Measurements from ENCODE around the gene UBQLNL. TPM values are rescaled to one million over a fixed set of nuclear protein-coding genes. Genes with fewer than 3 reads are reported as not detected.

UBQLNL gene
- total RNA-seq, 1 donor from 2014 or later = 0.72 TPM

DNA sequence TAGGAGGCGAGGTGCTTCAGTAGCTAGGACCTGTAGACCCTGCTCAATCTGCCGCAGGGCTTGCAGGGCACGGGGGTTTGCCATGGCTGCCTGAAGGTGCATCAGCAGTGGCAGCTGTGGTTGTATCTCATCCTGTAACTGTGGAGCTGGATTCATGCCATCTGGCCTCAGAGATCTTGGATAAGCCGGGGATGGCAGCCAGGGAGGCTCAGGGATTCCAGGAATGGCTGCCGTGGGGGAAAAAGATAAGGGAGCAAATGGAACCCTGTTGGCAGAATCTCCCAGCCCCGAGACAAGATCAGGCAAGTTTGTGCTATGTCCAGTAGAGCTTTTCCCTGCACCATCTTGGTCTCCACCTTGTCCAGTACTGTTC is 8.6 kb downstream of the UBQLNL start:
- Histone ChIP-seq H3K9me3 (no peaks in the 10 kb centered on the region), H3K27ac (no peak overlapping the region), H3K36me3 (no peaks in the 10 kb centered on the region), H3K4me3 (no peak overlapping the region), H3K27me3 (no peaks in the 10 kb centered on the region), H3K4me1 (no peaks in the 10 kb centered on the region)
- ATAC-seq = no peak
- no peak for TF ChIP-seq CTCF (IDR thresholded peaks at IDR 0.05)
- intact Hi-C loops (cut with DNase I) = no loop called here
- no peak for DNase-seq

DNA sequence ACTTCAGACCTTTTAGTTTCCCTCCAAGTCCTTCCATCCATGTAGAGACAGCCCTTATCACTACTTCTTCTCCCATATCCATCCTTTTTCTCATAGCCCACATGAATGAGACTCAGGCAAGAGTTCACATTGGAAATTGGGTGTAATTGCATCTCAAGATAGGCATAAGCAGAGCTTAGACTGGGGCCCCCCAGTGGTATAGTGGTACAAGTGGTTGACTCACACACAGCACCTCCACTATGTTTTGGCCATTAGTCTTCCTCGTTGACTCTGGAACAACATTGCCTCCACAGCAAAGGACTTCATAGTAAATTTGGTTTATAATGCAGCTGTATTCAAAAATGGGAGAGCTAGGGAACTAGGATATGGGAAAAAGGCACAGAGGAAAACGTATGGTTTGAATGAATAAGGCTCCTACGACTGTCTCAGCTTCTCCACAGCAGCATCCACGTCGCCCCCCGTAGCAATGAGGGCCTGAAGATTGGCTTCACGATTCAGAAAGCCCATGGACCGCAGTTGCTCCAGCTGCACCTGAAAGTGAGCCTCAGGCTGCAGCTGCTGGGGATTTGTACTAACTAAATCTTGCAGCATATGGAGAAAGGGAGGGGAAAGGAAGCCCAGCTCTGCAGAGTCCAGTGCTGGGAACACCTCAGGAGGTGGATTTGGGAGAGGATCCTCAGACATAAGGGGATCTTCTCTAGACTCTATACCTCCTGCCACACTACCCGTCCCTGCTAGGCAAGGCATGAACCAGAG is 9.1 kb downstream of the UBQLNL start:
- ATAC-seq = no peak
- H3K4me1 ChIP-seq = no peaks in the 10 kb centered on the region
- no peak for DNase-seq
- H3K4me3 ChIP-seq = no peak overlapping the region
- no peaks in the 10 kb centered on the region for H3K36me3 ChIP-seq
- H3K9me3 ChIP-seq = no peaks in the 10 kb centered on the region
- no peak for TF ChIP-seq CTCF (IDR thresholded peaks at IDR 0.05)
- H3K27ac ChIP-seq = no peak overlapping the region
- H3K27me3 ChIP-seq = no peaks in the 10 kb centered on the region
- intact Hi-C loops (cut with DNase I) = no loop called here

GRCh38 chr11:5505363-5506048 is 11.0 kb downstream of the UBQLNL start:
- ATAC-seq (no peak), DNase-seq (no peak)
- Histone ChIP-seq H3K27ac (no peak overlapping the region), H3K36me3 (no peaks in the 10 kb centered on the region), H3K4me1 (no peaks in the 10 kb centered on the region), H3K4me3 (no peak overlapping the region), H3K9me3 (no peaks in the 10 kb centered on the region), H3K27me3 (no peaks in the 10 kb centered on the region)
- intact Hi-C loops (cut with DNase I) = no loop called here
- TF ChIP-seq CTCF (IDR thresholded peaks at IDR 0.05) = no peak

DNA sequence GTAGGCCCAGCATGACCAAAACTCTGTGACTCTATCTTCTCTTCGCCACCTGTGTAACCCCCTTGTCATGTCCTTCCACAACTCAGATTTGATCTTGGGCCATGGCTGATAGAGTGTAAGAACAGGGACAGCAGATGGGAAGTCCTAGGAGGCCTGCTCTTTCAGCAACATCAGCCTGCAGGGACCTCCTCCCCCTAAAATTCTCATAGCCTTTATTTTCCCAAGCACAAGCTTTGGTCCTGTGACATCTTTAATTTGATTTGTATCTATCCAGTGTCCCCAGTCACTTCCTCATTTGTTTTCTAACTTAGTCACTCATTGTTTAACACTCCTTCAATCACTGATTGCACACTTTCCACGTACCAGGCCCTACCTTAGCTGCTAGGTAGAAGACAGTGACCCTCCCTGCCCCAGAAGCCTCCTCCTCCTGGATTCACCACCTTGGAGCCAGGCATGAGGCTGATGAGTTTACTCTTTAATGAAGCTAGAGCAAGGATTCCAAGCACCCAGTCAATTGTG is 12.0 kb downstream of the UBQLNL start:
- Histone ChIP-seq H3K9me3 (no peaks in the 10 kb centered on the region), H3K4me3 (no peak overlapping the region), H3K4me1 (no peaks in the 10 kb centered on the region), H3K27ac (no peak overlapping the region), H3K27me3 (no peaks in the 10 kb centered on the region), H3K36me3 (no peaks in the 10 kb centered on the region)
- intact Hi-C loops (cut with DNase I) = no loop called here
- TF ChIP-seq CTCF (IDR thresholded peaks at IDR 0.05) = no peak
- ATAC-seq = no peak
- DNase-seq = no peak

DNA sequence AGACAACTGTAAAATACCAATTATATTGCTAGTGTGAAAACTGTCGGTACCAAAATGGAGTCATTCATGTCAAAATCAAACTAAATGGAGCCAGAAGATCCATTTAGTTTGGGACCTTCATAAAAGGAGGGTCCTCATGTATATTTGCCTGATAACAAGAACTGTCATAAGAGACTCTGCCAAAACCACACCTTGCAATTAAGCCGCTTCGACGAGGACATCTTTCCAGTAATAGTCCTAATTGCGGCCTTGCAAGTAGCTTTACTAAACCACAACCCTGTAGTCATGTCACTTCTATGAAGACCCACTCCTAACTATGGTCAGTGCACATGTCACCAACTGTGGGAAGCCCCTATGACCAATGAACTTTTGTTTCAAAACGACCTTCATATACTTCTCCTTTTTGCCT is 16.1 kb downstream of the UBQLNL start:
- Histone ChIP-seq H3K36me3 (no peaks in the 10 kb centered on the region), H3K4me1 (no peaks in the 10 kb centered on the region), H3K9me3 (no peaks in the 10 kb centered on the region), H3K27ac (no peak overlapping the region), H3K27me3 (no peaks in the 10 kb centered on the region), H3K4me3 (no peak overlapping the region)
- DNase-seq = no peak
- no peak for TF ChIP-seq CTCF (IDR thresholded peaks at IDR 0.05)
- ATAC-seq = no peak
- intact Hi-C loops (cut with DNase I) = no loop called here

Data from upper lobe of right lung (tissue), 1 donor.